Liver (tissue), 9 donors: ENCODE results near the gene PLA2R1. TPM values are rescaled to one million over a fixed set of nuclear protein-coding genes. Genes with fewer than 3 reads are reported as not detected.

Experiments
- DNase-seq: peaks from one replicate; pipeline ENCODE4 v3.0.0-alpha.2; 2017; ENCODE audit warnings: low spot score
- H3K27ac ChIP-seq, 2 donors: one replicate each; pipeline ENCODE4 v1.7.0; 2013; ENCODE audit warnings: inconsistent platforms in 2 of 2, low read length in 2 of 2, control low read depth in 1 of 2, low read depth in 1 of 2, mild to moderate bottlenecking in 1 of 2
- H3K27me3 ChIP-seq, 4 donors: one replicate each; pipeline versions ENCODE4 v1.6.1 to v1.7.0; 2013; ENCODE audit warnings: low read length in 3 of 4, inconsistent platforms in 1 of 4, mild to moderate bottlenecking in 1 of 4, moderate library complexity in 1 of 4; ENCODE audit not compliant: control insufficient read depth in 4 of 4, insufficient read depth in 4 of 4
- H3K36me3 ChIP-seq, 4 donors: one replicate each; pipeline versions ENCODE4 v1.6.1 to v1.7.0; 2013; ENCODE audit warnings: low read length in 3 of 4, mild to moderate bottlenecking in 3 of 4, low read depth in 1 of 4, moderate library complexity in 1 of 4; ENCODE audit not compliant: control insufficient read depth in 4 of 4, insufficient read depth in 3 of 4
- H3K4me1 ChIP-seq, 4 donors: one replicate each; pipeline versions ENCODE4 v1.6.1 to v1.7.0; 2013; ENCODE audit warnings: low read length in 3 of 4, mild to moderate bottlenecking in 3 of 4, moderate library complexity in 1 of 4; ENCODE audit not compliant: control insufficient read depth in 4 of 4, insufficient read depth in 4 of 4
- H3K4me3 ChIP-seq, 3 donors: one replicate each; pipeline versions ENCODE4 v1.6.1 to v1.7.0; 2013; ENCODE audit warnings: low read length in 3 of 3, control low read depth in 1 of 3, low read depth in 1 of 3, mild to moderate bottlenecking in 1 of 3
- H3K9ac ChIP-seq, 2 donors: one replicate each; pipeline ENCODE4 v1.7.0; 2013; ENCODE audit warnings: low read length in 2 of 2, mild to moderate bottlenecking in 2 of 2, moderate library complexity in 2 of 2, control low read depth in 1 of 2, low read depth in 1 of 2
- H3K9me3 ChIP-seq, 4 donors: one replicate each; pipeline versions ENCODE4 v1.6.1 to v1.7.0; 2013; ENCODE audit warnings: low read length in 3 of 4; ENCODE audit not compliant: control insufficient read depth in 4 of 4
- CTCF ChIP-seq: fragments of 150-350 bp; IDR thresholded peaks from 2 replicates; pipeline ENCODE4 v1.5.1; 2017; ENCODE audit warnings: improper control_type of control experiment, low read depth, low read length; ENCODE audit not compliant: missing input control
- EGR1 ChIP-seq, 2 donors: IDR thresholded peaks; 2 replicates each; pipeline ENCODE4 v1.6.1; 2016 to 2018; ENCODE audit warnings: antibody characterized with exemption in 2 of 2, low read depth in 2 of 2
- FOXA2 ChIP-seq: IDR thresholded peaks from 2 replicates; pipeline ENCODE4 v1.6.1; 2016; ENCODE audit warnings: antibody characterized with exemption
- GABPA ChIP-seq, 2 donors: IDR thresholded peaks in 1 of 2; conservative IDR thresholded peaks in 1 of 2; 2 replicates each; pipeline ENCODE4 v1.6.1; 2016; ENCODE audit warnings: antibody characterized with exemption in 2 of 2, mild to moderate bottlenecking in 1 of 2, moderate library complexity in 1 of 2
- HNF4A ChIP-seq, 2 donors: conservative IDR thresholded peaks; 2 replicates each; pipeline ENCODE4 v1.6.1; 2016; ENCODE audit warnings: antibody characterized with exemption in 2 of 2, mild to moderate bottlenecking in 2 of 2
- HNF4G ChIP-seq: IDR thresholded peaks from 2 replicates; pipeline ENCODE4 v1.6.1; 2016; ENCODE audit warnings: antibody characterized with exemption
- JUND ChIP-seq, 2 donors: IDR thresholded peaks; 2 replicates each; pipeline ENCODE4 v1.6.1; 2016; ENCODE audit warnings: antibody characterized with exemption in 2 of 2
- NR2F2 ChIP-seq: IDR thresholded peaks from 2 replicates; pipeline ENCODE4 v1.6.1; 2016; ENCODE audit warnings: antibody characterized with exemption
- RAD21 ChIP-seq, 2 donors: IDR thresholded peaks; 2 replicates each; pipeline ENCODE4 v1.6.1; 2016; ENCODE audit warnings: antibody characterized with exemption in 2 of 2, mild to moderate bottlenecking in 2 of 2
- RXRA ChIP-seq, 2 donors: IDR thresholded peaks; 2 replicates each; pipeline ENCODE4 v1.6.1; 2017 to 2018; ENCODE audit warnings: antibody characterized with exemption in 2 of 2, mild to moderate bottlenecking in 1 of 2
- SP1 ChIP-seq: IDR thresholded peaks from 2 replicates; pipeline ENCODE4 v1.6.1; 2018; ENCODE audit warnings: antibody characterized with exemption, mild to moderate bottlenecking
- TAF1 ChIP-seq: conservative IDR thresholded peaks from 2 replicates; pipeline ENCODE4 v1.6.1; 2016; ENCODE audit warnings: antibody characterized with exemption, mild to moderate bottlenecking
- YY1 ChIP-seq: IDR thresholded peaks from 2 replicates; pipeline ENCODE4 v1.6.1; 2016; ENCODE audit warnings: antibody characterized with exemption, mild to moderate bottlenecking
- WGBS: extraction: QIAGEN DNeasy Blood & Tissue Kit; methylation state at CpG from one replicate; pipeline ENCODE4 v1.1.7; 2013; 5-methylcytosine and 5-hydroxymethylcytosine counted together
- polyA plus RNA-seq, 2 donors: library from polyadenylated mRNA; stranded (reverse) in 1 of 2; unstranded in 1 of 2; fragments of 200-250 nt in 1 of 2; fragments of >200 nt in 1 of 2; fragmentation: Nextera tagmentation in 1 of 2; extraction: Ambion mirVana in 1 of 2; gene quantifications; one replicate each; pipeline versions ENCODE4 v1.2.1 to v1.2.3, GENCODE V29; 2013 to 2015
- total RNA-seq, 2 donors: library from RNA; depleted of rRNA; stranded (reverse); fragments of >200 nt; gene quantifications; one replicate each; pipeline ENCODE4 v1.2.3, GENCODE V29; 2014
- TF ChIP-seq, protein P1 (sequence below): IDR thresholded peaks from 2 replicates; pipeline ENCODE4 v1.6.1; 2016; ENCODE audit warnings: antibody characterized with exemption, mild to moderate bottlenecking
- donor health status: healthy.
- donor health status: healthy.
- donor health status: healthy.
- donor health status: healthy.
- donor health status: healthy.

Gene PLA2R1
- total and polyA plus RNA-seq, 4 donors: 0.61 to 2.3 (median 0.66) TPM

- no peaks in the 10 kb centered on the region for H3K36me3 ChIP-seq
- no peak overlapping the region for H3K4me3 ChIP-seq
- no peak for DNase-seq
- no peaks in the 10 kb centered on the region for H3K4me1 ChIP-seq
- WGBS: 54% methylated on average over 2 of the region's 2 CpGs
- H3K9me3 ChIP-seq: no peaks in the 10 kb centered on the region
- H3K9ac ChIP-seq: no peak overlapping the region
- no peak overlapping the region for H3K27ac ChIP-seq
- H3K27me3 ChIP-seq: no peaks in the 10 kb centered on the region
- TF ChIP-seq GABPA (IDR thresholded peaks at IDR 0.05 in 1 of 2, conservative IDR thresholded peaks at IDR 0.05 in 1 of 2): no peak
- TF ChIP-seq RAD21 (IDR thresholded peaks at IDR 0.05): no peak
- TF ChIP-seq SP1: no peak
- TF ChIP-seq CTCF: no peak
These were observed 41.7 kb upstream of the PLA2R1 start for GRCh38 chr2:160104115-160104514.

DNA sequence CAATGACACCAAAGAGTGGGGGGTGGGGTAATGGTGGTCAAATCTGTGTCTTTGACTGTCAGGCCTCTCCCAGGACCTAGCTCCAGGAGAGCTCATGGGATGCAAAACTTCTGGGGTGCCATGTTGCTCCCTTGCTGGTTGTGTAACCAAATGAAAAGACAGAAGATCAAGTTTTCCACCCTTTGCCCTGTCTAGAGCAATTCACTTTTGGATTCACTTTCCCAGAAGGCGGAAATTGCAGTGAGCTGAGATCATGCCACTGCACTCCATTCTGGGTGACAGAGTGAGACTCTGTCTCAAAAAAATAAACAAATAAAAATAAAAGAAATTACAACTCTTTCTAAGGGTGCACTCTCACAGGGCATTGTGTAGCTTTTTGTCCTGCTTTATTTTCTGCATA, 34.9 kb upstream of the PLA2R1 start:
- no peak overlapping the region for H3K27ac ChIP-seq

More for the DNA sequence above, 34.9 kb upstream of the PLA2R1 start:
- no peaks in the 10 kb centered on the region for H3K4me1 ChIP-seq
- no peak overlapping the region for H3K9ac ChIP-seq
- no peaks in the 10 kb centered on the region for H3K27me3 ChIP-seq
- 86% methylated on average over 1 of the region's 1 CpG for WGBS
- peaks cover 0 to 3% (median 0%) of the 10 kb centered on the region in 4 donors for H3K9me3 ChIP-seq
- TF ChIP-seq RAD21 (IDR thresholded peaks at IDR 0.05) (no peak), CTCF (no peak), RXRA (IDR thresholded peaks at IDR 0.05) (no peak), YY1 (no peak), FOXA2 (no peak), SP1 (no peak), HNF4A (conservative IDR thresholded peaks at IDR 0.05) (no peak), NR2F2 (no peak), GABPA (IDR thresholded peaks at IDR 0.05 in 1 of 2, conservative IDR thresholded peaks at IDR 0.05 in 1 of 2) (no peak), HNF4G (no peak), TAF1 (no peak), EGR1 (IDR thresholded peaks at IDR 0.05; ENCODE audit: low read depth in 2 of 2) (no peak), JUND (IDR thresholded peaks at IDR 0.05) (no peak)
- TF ChIP-seq, protein P1, sequence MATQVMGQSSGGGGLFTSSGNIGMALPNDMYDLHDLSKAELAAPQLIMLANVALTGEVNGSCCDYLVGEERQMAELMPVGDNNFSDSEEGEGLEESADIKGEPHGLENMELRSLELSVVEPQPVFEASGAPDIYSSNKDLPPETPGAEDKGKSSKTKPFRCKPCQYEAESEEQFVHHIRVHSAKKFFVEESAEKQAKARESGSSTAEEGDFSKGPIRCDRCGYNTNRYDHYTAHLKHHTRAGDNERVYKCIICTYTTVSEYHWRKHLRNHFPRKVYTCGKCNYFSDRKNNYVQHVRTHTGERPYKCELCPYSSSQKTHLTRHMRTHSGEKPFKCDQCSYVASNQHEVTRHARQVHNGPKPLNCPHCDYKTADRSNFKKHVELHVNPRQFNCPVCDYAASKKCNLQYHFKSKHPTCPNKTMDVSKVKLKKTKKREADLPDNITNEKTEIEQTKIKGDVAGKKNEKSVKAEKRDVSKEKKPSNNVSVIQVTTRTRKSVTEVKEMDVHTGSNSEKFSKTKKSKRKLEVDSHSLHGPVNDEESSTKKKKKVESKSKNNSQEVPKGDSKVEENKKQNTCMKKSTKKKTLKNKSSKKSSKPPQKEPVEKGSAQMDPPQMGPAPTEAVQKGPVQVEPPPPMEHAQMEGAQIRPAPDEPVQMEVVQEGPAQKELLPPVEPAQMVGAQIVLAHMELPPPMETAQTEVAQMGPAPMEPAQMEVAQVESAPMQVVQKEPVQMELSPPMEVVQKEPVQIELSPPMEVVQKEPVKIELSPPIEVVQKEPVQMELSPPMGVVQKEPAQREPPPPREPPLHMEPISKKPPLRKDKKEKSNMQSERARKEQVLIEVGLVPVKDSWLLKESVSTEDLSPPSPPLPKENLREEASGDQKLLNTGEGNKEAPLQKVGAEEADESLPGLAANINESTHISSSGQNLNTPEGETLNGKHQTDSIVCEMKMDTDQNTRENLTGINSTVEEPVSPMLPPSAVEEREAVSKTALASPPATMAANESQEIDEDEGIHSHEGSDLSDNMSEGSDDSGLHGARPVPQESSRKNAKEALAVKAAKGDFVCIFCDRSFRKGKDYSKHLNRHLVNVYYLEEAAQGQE: no peak
- H3K4me3 ChIP-seq: no peak overlapping the region
- no peaks in the 10 kb centered on the region for H3K36me3 ChIP-seq
- DNase-seq: no peak
